ENCODE data around the gene ZNRF1.

GRCh38 chr16:75063549-75064088, 64.8 kb downstream of the ZNRF1 start:
- TF ChIP-seq CTCF (IDR thresholded peaks at IDR 0.05), result no peak
- TF ChIP-seq POLR2A (IDR thresholded peaks at IDR 0.05), result no peak
